HT1080 (cell line): ENCODE data around the gene SPA17. TPM values are rescaled to one million over a fixed set of nuclear protein-coding genes. Genes with fewer than 3 reads are reported as not detected.
A peak's percentile ranks its signal among the peaks of the same experiment; 100 is the strongest.

Experiments
- DNase-seq: peaks from one replicate; pipeline ENCODE4 v3.0.0-alpha.2; 2015; ENCODE audit warnings: low read depth
- total RNA-seq: library from RNA; depleted of rRNA; stranded (reverse); fragments of >200 nt; shearing (Covaris generic); gene quantifications from 2 replicates; pipeline ENCODE4 v1.2.3, GENCODE V29; 2014

The SPA17 gene
- total RNA-seq, 1 experiment from 2014 or later, result 17.7 TPM

DNA sequence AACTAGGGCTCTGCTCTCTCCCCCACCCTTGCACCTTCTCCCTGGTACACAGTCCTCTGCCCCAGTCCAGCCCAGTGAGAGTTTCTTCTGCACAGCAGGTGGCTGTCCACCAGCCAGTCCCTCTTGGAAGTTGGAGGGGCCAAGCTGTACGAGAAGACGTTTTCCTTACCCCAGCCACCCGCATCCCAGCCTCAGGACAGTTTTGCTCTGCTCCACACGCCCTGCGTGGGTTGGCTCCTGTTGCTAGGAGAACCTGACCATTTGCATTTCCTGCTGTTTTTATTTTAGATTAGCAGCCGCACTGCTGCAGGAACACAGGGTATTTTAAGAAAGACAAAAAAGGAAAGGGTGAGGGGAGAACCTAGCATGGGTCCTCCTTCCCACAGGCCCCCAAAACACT lies 48.5 kb downstream of the SPA17 start:
- no peak for DNase-seq

DNA sequence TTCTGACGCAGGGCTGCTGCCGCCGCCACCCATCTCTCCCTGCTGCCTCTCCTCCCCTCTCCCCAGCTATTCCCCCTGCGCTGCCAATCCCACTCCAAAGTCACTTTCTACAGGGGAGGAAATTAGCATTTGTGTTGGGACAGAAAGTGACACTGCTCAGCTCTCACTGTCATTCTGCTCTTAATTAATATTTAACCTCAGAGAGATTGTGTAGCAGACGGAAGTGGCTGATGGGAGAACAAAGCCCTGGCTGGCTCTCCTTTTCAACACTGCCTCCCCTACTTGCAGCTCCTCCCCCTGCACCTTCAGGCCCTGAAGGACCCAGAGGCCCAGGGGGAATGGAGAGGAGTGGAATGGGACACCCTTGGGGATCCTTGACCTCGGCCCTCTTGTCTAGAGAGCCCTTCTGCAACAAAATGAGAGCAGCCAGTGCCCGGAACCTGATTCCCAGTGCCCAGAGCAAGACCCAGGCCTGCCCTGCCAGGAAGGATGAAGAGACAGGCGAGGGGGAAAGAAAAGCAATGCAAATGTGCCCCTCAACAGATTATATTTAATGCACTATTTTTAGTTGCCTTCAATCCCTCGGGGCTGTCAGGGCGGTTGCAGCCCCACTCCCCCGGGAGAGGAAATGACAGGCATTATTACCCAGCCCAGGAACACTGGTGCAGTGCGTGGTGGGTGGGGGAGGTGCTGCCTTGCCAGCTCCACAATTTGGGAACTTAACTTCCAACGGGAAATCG lies 51.4 kb downstream of the SPA17 start:
- no peak for DNase-seq

DNA sequence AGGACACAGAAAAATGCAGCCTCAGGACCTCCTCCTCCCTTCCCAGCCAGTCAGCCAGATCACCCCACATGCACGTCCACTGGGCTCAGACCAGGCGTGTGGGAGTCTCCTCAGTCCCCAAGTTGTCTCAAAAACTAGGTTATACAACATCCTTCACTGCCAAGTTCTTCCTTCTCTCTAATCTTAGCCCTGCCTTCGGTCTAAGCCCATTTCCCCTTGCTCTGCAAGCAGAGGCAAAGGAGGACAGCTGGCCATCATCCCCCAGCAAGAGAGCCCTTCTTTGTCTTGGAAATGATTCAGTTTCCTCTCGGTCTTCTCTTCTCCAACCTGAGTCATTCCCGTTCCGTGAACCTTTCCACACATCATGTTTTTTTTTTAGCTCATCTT lies 52.0 kb downstream of the SPA17 start:
- DNase-seq, result peak; percentile 92

DNA sequence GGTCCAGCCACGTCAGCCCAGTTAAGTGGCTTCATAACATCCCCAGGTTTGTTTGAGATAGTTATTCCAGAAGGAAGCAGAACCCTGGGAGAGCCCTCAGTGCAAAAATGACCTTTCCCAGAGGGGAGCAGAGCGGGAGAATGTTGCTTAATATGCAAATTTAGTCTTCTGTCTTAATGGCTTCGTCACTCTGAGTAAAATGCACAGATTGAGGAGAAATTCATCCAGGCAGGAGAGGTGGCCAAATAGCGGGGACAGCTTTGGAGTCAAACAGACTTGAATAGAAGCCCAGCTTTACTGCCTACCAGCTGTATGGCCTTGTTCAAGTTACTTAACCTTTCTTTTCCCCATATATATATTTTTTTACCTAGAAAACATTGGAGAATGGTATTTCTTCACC lies 53.8 kb downstream of the SPA17 start:
- DNase-seq, result no peak

DNA sequence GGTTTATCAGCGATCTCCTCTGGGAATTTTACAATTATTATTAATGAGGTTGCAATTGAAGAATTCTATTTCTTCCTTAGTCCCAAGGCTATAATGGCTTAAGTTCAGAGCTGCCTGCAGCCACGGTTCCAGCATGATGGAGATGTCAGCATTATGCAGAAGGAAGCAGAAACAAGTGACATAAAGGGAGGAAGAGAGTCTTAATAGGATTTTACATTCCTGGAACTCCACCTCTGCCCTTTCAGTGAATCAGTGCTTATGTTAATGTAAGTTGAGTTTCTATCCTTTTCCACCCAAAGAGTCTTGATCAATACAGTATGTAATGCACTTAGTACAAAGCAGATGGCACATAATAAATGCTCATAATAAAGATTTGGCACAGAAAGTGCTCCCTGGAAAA lies 54.4 kb downstream of the SPA17 start:
- no peak for DNase-seq

DNA sequence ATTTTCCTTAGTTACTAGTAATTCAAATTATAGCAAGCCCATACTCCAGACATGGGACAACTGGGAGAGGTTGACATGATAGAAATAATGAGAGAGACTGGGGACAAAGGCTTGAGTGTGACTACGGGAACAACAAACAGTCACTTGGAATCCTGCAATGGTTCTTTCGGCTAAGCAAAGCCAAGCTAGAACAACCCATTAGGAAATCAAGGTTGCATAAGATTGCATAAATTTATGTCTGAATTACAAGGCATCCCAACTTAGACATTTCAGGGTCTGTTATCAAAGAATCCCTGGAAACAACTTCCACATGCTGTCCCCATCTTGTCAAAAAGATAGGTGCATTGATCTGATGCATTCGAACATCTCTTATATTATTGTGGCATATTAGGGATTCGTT lies 55.9 kb downstream of the SPA17 start:
- DNase-seq, result no peak

DNA sequence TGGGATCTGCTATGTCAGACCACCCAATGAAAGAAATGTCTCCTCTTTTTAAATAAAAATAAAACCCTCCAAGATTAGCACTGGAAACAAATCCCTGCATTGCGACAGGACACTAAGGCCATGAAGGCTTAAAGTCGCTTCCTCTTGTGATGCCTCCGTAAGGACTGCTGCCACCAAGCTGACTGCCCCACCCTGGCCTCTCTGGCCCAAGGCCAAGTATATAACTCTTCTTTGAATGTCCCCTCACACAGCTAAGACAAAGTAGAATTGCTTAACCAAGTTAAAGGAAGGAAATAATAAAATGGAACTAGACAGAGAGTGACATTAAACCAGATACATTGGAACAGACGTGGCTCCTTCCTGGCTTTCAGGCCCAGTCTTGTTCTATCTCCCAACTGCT lies 58.5 kb downstream of the SPA17 start:
- DNase-seq, result no peak

DNA sequence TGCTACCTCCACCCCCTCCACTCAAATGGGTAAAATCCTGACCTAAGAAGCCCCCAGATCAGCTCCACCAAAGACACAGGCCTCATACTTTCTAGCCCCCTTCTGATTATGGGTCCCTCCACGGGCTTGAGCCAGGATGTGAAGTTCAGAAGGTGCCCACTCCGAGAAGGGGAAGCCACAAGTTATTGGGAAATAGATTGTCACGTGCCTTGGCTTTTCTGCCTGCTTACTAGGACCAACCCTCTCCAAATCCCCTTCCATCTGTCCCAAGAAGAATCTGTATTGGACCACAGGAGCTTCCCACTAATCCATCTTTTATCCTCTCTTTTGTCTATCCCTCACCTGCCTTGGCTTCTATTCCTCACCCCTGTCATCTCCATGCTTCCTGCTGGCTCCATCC lies 63.0 kb downstream of the SPA17 start:
- no peak for DNase-seq

DNA sequence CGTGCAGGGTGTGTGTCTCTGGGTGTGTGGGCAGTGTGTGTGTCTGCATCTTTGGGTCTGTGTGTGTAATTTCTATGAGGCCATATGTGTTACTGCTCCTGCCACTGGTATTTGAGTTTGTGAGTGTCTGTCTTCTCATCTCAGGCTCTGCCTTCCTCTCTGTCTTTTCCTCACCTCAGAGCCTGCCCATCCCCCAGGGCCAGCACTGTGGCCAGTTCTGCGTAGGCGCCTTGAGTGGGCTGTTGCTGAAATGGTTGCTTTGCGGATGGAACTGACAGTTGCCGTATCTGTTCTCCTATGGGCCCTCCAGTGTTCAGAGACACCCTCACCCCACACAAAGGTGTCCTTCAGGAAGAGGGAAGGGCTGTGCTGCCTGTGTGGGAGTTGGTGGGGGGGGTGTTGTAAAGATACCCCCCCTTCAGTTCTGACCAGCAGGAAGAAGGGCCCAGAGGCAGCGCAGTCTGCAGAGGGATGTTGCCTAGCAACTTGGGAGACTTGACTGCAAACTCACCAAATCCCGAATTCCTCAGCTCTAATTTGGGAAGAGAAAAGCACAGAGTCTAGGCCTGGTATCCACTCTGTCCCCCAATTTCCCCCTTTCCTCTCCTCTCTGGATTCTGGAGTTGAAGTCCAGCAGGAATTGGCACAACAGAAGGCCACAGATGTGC lies 64.1 kb downstream of the SPA17 start:
- no peak for DNase-seq

DNA sequence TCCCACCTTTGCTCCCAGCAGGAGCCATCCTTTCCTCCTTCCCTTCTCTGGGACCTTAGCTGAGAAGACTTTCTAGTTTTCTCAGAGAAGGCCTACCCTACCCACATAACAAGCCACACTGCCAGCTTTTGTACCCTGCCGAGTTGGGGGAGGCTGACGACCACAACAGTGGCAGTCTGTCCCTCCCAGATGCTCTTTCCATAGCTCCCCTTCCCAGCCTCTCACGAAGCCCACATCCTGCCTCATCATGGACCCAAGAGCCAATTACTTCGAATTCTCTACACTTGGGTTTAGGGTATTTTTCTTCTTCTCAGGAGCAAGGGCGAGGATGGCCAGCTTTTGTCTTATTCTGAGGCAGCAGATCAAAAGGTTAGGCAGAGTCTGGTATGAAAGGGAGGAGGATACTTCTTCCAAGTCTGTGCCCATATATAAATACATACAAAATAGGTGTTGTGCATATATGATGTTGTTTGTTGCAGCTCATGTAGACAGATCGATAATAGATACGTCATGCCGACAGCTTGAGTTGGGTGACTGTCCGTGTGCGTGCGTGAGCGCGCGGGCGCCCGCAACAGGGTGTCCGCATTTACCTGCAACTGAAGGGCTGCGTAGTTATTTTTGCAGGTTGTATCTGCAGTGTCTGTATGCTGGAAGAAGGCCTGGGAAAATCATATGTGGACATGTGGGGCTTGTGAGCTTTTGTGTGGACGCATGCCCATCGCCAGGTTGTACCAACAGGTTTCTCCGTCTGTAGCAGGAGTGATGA lies 65.2 kb downstream of the SPA17 start:
- DNase-seq, result no peak

DNA sequence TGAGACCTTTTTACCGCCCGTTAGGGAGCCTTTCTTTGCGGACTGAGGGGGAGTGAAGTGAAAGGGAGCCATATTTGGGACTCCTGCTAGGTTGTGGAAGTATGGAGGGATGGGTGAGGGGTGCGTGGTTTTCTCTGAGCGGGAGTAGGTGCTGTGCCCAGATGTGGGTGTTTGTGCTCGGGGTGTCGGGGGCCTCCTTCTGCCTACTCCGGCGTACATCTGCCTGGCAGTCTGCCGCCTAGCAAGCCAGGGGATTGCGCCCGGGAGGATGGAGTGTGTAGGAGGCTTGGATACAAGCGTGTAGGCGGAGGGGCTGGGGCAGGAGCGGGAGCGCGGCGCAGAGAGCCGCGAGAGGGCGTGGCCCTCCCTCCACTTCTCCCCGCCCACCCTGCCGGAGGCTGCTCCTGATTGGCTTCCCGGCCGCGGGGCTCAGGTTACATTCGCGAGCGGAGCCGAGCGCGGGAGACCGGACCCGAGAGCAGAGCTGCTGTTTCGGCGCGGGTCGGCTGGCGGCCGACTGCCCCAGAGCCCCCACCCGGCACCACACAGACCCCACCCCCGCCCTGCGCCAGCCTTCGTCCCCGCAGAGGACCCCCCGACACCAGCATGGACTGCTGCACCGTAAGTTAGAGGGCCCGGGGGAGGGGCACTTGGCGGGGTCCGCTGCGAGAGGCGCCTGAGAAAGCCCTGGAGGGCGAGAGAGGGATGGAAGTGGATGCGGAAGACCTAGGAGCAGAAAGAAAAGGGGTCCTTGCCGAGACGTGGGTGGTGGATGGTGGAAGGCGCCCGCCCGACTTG lies 66.0 kb downstream of the SPA17 start, which contains the start of gene NRGN:
TSS of gene NRGN (plus strand) at position 464 of the 798 bp plus-strand sequence. CDS start at position 607, 143 bp downstream.
- peak; percentile 89 for DNase-seq

DNA sequence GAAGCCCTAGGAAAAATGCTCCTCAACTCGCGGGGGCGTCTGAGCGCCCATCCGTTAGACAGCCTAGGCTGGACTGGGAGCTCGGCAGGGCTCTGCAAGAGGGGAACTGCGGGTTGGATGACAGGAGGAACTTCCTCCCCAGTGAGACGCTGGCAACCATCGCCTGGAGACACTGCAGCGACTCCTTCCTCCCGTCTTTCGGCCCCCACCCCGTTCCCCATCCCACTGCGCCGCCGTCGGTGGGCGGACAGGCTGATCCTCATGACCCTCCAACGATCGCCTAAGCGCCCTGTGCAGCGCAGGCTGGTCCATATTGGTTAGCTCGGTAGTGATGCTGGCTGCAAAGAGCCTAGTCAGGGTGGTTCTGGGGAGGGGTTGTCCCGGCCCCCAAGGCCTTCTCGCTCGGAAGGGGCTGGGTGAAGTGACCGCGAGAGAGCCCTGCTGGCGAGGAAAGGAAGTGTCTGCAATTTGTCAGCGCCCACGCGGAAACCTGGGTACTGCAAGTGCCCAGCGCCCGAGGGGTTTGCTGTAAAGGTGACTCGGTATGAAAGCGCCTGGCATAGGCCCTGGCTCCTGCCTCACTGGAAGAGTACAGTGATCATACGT lies 66.7 kb downstream of the SPA17 start:
- DNase-seq, result peak; percentile 63

DNA sequence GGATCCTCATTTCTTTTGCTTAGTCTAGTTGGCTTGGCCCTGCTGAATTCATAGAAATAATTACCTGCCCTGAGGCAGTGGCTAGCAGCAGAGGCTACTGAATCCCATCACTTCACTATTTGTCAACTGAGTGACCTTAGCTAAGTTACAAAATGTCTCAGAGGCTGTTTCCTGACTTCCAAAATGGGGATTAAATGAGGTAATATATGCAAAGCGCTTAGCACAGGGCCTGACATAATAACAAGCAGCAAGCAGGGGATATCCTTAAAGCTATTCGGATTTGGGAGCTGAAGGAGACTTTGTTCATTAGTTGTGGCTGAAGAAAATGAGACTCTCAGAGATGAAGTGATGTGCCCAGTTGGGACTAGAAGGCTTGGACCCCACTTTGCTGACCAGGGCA lies 68.9 kb downstream of the SPA17 start:
- no peak for DNase-seq

DNA sequence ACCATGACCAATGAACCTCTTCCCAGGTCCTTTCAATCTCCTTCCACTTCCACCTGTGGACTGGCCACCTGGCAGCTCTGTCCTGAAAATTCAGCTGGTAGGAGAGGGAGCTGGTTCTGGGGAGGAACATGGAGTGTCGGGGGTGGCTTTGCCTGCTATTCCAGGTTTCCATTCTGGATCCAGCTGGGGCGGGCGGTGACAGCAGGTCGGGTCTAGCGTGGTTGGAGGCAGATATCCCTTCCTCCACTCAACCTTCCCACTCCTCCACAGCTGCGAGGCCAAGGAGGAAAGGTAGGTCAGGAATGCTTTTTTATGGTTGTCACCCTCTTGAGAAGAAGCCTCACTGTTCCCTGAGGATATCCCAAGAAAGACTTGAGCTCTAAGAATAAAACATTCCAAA lies 69.3 kb downstream of the SPA17 start:
- no peak for DNase-seq

DNA sequence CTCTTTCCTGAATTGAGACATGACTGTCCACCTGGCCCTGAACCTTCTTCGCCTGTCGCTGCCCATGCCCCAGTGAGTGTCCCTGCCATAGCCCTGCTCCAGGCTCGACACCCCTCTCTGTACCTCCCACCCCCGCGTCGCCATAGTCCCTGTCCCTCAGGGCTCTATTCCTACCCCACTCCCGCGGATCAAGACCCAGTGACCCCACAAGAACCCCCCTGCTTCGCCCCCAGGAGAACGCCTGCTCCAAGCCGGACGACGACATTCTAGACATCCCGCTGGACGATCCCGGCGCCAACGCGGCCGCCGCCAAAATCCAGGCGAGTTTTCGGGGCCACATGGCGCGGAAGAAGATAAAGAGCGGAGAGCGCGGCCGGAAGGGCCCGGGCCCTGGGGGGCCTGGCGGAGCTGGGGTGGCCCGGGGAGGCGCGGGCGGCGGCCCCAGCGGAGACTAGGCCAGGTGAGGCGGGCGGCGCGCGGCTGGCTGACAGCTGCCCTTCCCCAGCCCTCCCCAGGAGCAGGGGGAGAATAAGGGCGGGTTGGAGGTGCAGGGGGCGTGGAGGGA lies 71.6 kb downstream of the SPA17 start:
- DNase-seq, result no peak

DNA sequence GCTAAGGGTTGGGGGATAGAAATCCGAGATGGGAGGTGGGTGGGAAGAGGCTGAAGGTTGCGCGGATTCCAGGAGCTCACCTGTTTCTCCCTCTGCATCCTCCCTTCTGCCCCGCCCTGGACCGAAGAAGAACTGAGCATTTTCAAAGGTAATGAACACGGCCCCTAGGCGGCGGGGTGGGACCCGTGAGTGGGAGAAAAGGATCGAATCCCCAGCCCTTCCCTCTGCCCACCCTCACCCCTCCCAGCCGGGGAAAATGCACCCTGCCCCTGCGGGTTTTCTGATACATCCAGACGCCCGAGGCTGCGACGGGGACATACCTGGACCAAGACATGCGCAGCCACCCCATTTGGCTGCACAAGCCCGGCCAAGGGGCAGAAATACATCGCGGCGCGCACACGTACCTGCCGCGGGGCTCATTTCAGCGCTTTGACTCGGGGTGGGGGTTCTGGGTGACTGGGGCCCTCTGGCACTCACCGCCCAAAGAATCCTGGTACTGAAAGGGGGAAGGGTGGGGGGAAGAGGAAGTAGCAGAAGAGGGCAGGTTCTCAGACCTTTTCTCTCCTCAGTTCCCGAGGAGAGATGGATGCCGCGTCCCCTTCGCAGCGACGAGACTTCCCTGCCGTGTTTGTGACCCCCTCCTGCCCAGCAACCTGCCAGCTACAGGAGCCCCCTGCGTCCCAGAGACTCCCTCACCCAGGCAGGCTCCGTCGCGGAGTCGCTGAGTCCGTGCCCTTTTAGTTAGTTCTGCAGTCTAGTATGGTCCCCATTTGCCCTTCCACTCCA lies 72.3 kb downstream of the SPA17 start:
- no peak for DNase-seq

DNA sequence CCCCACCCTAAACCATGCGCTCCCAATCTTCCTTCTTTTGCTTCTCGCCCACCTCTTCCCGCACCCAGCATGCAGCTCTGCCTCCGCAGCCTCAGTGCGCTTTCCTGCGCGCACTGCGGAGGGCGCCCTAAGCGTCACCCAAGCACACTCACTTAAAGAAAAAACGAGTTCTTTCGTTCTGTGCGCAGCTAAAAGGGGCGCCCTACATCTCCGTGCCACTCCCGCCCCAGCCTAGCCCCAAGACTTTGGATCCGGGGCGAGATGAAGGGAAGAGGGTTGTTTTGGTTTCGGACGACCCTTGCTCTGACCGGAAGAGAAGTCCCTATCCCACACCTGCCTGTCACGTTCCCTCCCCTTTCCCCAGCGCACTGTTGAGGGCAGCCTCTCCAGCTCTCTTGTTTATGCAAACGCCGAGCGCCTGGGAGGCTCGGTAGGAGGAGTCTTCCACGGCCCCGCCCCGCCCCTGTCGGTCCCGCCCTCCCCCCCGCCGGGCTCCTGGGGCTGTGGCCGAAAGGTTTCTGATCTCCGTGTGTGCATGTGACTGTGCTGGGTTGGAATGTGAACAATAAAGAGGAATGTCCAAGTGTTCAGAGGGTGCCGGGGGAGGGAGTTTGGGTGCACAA lies 73.0 kb downstream of the SPA17 start:
- DNase-seq, result no peak
